HG03135 (cell line): Measurements from ENCODE around the gene HGD.
"Not testable (repeated sequence)": the region's sequence is repeated elsewhere in the genome, so short reads cannot be mapped to it uniquely, and the experiment has no call there.

Experiments
- ATAC-seq: cut with Tn5 transposase; IDR thresholded peaks from one replicate; pipeline ENCODE4 v1.9.1; 2021; ENCODE audit warnings: mild to moderate bottlenecking, moderate library complexity; ENCODE audit not compliant: unreplicated experiment

Gene HGD

DNA sequence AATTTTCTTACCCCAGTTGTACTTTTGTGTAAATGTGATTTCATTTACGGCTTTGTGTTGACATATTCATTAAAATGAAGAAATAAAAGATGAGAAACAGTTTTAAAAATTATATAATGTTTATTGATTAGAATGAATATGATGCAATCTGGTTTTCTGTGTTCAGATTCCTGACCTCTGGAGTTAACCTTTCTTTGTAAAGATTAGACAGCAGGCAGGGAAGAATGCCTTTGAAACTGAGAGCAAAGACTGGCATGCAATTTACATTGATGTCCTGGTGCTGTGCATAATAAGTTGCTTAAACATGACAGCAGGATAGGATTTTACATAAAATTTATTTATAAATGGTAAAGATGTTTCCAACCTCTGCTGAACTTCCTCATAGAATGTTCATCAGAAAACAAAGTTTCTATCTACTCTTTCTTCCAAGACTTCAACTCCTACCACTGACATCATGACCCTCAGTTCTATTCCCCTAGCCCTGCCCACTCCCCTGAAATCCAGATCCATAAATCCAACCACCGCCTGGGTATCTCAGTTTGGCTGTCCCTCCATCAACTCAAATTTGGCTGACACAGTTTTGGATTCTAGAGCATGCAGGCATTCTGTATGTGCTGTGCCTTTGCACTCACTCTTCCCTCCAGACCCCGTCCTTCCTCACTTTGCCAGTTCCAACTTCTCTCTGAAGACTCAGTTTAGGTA lies 1.7 kb downstream of the HGD start:
- ATAC-seq = no peak

DNA sequence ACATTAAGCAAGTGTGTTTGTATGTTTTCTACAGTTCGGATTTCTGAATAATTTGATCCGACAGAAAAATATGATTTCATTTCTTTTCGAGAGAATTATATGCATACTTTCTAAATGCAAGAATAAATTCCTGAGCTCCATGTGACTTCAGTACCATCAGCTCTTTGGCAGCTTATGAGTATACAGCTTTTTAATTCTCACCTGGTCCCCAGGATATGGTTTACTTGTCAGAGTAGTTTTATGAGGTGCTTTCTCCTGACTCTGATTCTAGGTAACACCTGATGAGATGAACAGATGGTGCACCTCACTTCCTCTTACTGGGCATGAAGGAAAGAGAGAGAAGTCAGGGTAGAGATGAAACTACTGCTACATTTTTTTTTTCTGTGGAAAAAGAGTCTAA lies 3.1 kb downstream of the HGD start:
- peak; percentile 58 for ATAC-seq

DNA sequence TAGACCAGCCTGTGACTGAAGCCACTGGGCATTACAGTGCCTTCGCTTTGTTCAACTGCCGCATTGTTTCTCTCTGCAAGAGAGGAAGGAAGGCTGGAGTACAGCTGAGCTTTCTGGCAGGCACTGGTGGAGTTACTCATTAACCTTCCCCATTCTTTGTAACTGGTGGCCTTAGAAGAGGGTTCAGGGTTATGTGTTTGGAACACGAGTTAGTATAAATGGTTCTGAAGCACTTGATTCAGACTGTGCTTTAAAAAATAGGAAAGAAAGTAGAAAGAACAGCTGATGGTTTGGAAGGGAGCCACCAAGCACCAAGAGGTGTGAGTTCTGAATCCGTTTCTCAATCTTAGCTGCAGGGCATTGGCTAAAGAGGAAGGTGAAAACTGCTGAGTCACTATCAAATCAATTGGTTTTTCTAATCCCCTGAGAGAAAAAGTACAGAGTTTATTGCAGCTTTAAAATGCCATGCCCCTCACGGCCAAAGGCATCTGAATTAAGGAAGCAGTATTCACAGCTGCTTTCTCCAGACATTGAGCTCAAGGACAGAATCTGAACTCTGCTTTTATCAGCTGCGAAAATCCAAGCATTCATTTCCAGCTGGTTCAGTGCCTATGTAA lies 3.6 kb downstream of the HGD start:
- peak; percentile 88 for ATAC-seq

DNA sequence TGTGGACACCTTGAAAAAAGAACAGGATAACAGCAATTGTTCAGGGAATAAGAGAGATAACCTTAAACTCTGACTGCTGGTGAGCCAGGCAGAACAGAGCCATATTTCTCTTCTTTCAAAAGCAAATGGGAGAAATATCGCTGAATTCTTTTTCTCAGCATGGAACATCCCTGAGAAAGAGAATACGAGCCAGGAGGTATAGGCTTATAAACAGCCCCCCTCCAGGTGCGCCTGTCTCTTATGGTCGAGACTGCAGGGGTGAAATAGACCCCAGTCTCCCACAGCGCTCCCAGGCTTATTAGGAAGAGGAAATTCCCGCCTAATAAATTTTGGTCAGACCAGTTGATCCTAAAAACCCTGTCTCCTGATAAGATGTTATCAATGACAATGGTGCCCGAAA lies 4.8 kb downstream of the HGD start:
- not testable (repeated sequence) for ATAC-seq

DNA sequence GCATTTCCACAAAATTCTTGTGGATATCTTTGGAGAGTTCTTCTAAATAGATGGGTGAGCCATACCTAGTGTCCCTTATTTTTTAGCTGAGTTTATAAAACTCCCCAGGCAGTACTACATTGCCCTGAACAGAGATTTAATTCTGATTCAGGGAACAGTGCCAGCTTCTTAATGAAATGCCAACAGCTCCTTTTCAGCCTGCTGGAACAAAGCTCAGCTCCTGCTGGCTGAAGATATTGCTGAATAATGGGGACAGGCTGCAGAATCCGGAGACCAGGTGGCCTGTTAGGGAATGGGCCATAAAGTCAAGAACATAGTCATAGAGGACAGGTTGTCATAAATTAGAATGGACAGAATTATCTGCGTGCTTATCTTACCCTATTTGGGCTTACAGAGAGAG lies 8.9 kb downstream of the HGD start:
- ATAC-seq = no peak

DNA sequence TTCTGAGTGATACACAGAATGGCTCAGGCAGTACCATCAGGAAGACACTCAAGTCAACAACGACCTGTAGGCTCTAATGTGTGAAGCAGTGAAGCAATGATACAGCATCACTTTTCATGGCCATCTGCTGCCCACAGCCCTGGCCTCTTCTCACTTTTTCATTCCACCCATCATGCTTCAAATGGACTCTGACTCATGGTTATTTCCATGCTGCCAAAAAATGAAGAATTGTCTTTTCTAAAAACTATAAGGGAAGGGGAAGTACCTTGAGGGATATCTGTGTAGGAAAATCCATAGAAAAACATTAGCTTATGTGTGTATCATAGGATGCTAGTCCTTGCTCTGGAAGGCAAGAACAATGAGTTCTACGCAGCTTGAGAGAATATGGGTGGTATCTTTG lies 11.5 kb downstream of the HGD start:
- ATAC-seq = no peak

DNA sequence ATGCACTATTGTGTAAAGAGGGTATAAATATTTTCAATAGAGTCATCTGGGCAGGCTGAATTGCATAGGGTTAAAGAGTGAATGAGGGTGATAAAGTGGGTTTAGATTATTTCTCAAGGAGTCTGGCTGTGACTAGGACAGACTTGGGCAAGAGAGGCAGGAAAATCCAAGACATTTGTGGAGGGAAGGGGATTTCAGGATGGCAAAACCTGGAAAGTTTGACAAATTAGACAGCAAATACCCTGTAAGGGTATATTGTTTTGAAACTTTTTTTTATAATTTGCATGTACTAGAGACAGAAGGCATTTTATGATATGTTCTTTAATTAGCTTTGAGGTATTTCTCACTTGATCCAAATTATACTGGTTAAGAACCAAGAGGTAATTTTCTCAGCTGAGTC lies 17.1 kb downstream of the HGD start:
- no peak for ATAC-seq

DNA sequence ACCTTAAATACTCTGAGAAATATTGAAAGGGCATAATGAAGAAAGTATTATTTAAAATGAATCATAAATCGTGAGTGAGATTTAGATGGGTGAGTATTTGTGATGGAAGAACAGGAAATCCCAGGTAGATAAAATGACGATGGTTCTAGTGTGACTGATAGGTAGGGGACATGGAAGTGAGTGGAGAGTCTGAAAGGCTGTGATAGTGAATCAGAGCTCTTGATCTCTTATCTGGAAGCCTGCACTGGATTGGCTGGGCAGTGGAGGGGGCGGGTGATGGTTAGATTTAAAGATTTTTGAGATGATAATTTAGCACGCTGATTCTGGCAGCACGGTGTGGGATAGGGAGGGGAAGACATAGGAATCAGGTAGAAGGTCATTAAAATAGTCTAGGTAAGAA lies 20.1 kb downstream of the HGD start:
- ATAC-seq = no peak

DNA sequence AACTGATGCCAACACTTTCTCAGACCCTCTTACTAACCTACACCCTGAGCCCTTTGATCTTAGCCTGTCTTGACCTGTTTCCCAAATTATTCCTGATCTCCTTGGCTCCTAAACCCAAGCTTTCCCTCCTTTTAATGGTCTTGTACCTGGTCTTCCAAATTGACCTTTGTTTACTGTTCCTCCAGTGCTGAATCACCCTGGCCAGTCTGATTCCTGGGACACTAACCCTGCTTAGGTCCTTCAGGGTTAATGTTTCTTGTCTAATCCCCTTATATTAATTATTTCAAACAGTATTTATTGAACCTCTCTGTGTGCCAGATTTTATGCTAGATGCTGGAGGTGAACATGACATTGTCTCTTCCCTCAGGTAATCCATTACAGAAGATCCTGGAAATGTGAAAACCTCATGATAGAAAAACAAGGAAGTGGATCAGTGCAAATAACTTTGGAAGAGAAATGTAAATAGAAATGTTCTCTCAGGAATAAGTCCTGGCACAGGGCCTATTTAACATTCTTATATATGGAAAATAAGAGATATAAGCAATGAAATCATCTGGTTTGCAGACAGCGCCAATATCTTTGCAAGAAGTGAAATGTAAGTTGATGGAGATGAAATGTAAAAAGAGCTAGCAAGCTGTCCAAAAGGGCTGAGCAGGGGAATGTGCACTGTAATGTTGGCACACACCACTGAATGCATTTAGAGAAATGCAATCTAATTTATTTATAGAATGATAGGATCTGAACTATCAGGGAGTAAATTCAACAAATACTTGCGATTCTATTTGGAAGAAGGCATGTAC lies 20.7 kb downstream of the HGD start:
- no peak for ATAC-seq

DNA sequence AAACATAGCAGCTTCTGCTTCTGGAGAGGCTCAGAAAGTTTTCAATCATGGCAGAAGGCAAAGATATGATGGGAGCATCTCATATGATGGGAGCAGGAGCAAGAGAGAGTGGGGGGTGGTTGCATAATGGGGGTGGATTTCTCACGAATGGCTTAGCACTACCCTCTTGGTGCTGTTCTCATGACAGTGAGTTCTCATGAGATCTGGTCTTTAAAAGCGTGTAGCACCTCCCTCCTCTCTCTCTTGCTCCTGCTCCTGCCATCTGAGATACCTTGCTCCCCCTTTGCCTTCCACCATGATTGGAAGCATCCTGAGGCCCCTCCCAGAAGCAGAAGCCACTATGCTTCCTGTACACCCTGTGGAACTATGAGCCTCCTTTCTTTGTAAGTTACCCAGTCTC lies 22.2 kb downstream of the HGD start:
- ATAC-seq = no peak

DNA sequence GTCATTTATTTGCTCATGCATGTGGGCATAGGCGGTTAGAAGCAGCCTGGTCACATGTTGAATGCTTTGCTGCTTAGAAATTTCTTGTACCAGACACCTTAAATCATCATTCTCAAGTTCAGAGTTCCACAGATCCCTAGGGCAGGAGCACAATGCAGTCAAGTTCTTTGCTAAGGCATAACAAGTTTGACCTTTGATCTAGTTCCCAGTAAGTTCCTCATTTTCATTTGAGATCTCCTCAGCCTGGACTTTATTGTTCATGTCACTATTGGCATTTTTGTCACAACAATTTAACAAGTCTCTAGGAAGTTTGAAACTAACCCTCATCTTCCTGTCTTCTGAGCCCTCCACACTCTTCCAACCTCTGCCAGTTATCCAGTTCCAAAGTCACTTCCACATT lies 22.8 kb downstream of the HGD start:
- no peak for ATAC-seq

DNA sequence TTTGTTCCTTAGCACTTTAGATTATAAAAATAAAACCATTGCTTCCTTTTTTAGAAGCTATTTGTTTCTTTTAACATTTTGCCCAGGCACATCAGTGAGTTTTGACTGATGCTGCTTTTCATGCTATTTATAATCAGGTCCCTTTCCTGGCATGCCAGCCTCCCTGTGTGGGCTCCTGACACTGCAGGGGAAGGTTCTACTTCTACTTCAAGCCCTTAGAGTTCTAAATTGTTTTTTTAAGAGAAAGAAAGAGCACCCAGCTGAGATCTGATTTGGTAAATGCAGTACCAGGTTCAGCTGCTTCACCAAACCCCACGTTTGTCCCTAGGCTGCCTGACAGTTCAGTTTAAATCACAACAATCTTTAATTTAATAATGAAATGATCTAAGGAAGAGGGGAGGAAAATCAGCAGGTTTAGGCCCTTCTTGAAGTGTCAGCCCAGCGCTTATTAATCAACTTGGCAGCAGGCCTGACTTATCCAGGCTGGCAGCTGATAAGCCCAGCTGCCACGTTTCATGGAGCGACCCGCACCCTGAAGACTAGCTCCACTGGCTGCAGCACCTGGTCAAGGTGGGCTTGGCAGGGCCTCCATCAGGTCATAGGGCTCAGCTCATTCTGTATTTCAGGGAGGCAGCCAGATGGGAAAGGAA lies 29.0 kb downstream of the HGD start:
- no peak for ATAC-seq

DNA sequence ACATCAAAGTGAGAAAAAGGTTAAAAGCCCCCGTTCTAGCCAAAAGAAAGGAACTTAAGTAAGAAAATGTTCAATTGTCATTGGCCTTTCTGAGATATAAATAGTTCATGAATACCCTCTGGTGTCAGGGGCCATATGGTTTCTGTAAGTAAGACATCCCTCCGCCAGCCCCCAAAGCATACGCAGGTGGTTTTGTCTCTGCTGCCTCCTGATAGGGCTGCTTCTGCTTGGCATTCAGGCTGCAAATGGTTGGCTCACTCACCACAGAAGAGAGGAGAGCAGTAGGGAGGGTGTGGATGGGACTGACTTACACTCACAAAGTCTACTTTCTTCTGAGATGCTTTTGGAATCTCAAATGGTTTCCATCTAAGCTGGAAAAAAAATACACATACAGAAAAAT lies 29.8 kb downstream of the HGD start:
- ATAC-seq = no peak

DNA sequence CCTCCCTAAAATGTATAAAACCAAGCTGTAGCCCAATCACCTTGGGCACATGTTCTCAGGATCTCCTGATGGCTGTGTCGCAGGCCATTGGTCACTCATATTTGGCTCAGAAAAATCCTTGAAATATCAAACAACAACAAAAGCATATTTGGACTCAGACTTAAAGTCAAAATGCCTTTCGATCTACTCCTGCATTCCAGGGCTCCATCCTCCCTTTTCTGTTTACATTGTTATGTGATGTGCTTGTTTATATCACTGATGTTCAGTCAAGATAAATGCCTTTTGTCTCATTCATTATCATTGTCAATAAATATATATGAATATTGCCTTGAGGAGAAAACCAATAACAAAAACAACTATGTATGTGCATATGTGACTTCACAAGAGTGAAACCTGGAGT lies 31.7 kb downstream of the HGD start:
- ATAC-seq = no peak

DNA sequence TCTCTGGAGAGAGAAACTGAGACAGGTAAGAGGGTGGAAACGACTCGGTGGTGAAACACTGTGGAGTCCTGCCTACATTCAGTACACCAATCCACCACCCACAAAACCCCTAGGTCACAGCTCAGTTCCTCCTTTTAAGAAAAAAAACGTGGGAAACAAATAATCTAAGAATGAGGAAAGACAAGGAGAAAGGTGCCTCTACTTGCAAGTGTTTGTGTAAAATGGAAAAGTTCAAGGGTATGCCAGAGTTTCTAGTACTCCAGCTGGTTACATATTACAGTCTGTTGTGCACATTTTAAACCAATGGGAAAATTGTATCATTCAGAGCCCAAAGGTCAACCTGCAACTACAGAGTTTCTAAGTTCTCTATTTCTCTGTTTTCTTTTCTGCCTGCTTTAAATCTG lies 32.2 kb downstream of the HGD start:
- no peak for ATAC-seq

DNA sequence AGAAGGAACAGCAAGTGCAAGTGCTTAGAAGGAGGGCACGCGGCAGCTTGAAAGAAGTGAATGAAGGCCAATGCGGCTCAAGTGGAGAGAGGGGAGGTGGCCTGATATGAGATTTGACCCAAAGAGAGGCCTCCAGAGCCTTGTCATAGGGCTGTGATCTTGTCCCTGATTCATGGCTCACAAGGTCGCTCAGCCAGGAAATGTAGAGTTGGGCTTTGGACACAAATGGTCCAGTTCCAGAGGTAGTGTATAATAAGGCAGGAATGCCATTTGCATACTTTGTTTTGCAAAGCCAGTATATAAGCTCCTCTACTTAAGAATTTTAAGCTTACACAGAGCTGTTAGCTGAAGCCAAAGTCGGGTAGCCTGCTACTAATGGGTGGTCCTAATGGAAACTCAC lies 33.7 kb downstream of the HGD start:
- ATAC-seq = no peak

DNA sequence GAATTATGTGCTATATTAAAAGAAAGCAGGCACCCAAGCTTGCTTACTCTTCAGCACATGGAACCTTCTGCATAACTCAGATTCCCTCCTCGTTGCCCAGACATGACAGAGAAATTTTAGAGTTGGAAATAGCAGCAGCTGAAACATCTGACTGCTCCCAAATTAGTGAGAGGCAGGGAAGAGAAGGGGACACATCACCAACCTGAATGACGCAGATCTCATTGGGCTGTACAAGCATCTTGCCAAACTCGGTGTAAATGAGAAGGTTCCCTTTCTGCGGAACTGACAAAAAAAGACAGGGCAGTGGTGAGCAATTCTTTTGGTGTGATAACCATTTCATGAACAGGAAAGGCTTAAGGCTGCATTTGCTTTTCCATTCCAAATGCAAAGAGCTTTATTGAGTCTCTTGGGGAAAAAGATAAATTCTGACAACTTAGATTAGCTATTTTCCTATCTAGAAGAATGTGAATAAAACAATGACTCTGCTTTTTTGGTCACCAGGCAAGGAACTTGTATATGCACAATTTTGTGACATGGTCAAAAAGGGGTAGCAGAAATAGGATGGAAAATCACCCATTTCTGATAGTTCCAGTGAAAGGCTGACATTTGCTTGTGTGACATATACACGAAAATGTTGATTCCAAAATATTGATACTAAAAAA lies 35.1 kb downstream of the HGD start:
- no peak for ATAC-seq

DNA sequence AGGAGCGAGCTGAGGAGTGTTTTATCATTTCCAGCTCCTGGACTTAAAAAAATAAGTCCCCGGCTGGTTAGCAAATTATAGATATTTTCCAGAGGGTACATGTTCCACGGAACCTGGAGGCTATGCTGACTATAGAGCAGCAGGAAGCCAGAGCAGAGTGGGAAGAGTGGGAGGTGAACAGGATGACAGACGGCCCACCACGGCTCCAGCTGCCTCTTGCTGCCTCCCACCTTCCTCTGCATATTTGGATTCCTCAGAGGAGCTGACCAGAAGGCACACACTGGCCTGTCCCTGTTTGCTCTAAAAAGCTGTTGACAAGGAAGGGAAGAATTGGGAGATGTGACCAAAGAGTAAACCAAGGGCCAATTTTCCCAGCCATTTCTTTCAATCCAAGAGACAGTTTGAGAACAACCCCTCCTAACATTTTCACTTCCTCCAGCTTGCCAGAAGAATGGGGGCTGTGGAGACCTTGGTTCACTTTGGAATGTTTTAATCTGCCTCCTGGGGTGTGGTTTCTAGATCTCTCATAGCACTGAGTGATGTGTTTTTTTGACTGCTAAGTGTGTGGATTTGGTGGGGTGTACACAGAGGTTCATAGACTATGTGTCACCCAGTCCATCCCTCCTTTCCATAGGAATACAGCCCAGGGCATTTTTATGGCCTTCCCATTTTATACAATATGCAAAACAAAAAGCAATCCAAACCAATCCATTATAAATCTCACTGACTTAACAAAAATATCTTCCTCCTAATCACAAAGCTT lies 36.8 kb downstream of the HGD start:
- ATAC-seq = no peak

DNA sequence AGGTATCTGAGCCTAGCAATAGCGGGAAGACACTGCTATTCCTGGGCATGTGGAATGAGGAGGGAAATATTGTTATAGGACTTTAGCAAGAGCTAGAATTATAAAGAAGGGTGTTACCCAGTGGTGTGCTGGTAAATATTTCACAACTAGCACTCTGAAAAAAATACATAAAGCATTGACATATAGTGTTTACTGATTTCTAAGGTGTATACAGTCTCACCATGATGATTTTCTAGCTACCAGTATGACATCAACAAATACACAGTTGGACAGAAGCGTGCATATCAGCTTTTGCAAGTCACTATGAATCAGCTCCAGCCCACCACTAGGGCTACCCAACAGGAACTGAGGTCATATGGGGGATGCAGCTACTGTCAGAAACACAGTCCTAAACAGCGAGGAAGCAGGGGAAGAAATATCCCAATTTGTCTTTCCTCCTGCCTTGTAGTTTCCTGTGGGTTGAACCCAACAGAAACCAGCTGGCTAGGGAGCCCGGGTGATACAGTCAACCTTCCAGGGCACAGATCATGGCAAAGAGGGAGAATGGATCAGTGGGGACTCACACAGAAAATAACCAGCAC lies 39.6 kb downstream of the HGD start:
- no peak for ATAC-seq

DNA sequence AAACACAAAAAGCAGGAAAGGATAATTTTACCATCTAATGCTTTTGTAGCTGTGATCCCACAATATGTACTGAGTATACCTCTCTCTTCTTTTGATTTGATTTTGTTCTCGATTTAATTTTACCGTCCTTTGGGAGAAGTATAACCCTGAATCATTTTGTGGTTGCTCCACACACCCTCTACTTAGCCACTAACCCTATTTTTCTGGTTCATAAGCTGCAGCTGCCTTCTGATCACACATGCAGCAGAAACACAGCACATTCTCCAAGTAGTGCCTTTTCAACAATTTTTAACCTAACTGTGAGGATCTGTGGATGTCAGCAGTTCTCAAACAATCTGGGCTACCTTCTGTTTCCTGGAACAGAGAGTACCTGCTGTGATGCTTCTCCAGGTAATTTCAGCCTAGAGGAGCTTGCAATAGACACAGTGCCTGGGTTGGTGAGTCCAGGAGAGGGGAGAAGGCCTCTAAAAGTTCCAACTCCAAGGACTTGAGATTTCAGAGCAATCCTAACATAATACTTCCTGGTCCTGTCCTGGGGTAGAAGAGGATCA lies 40.3 kb downstream of the HGD start:
- no peak for ATAC-seq
